Neuronal stem cell (in vitro differentiated cells): Measurements from ENCODE around the gene IFIT1.
A peak's percentile ranks its signal among the peaks of the same experiment; 100 is the strongest.

Source experiments
- DNase-seq: peaks from one replicate; pipeline ENCODE4 v3.0.0-alpha.2; 2013; ENCODE audit warnings: low spot score
- H2AFZ ChIP-seq: one replicate; pipeline ENCODE4 v1.6.1; 2013; ENCODE audit warnings: mild to moderate bottlenecking, low read length, inconsistent platforms
- H2AK5ac ChIP-seq: 2 replicates; pipeline ENCODE4 v1.6.1; 2013; ENCODE audit warnings: low read depth, mild to moderate bottlenecking, inconsistent platforms, low read length, moderate library complexity, mixed read lengths
- H2BK120ac ChIP-seq: 2 replicates; pipeline ENCODE4 v1.6.1; 2013; ENCODE audit warnings: low read depth, mild to moderate bottlenecking, inconsistent platforms, low read length, moderate library complexity, mixed read lengths
- H2BK12ac ChIP-seq: one replicate; pipeline ENCODE4 v1.6.1; 2013; ENCODE audit warnings: low read length, inconsistent platforms
- H2BK15ac ChIP-seq: 2 replicates; pipeline ENCODE4 v1.6.1; 2013; ENCODE audit warnings: mild to moderate bottlenecking, low read length, inconsistent platforms, mixed read lengths
- H2BK5ac ChIP-seq: one replicate; pipeline ENCODE4 v1.6.1; 2013; ENCODE audit warnings: inconsistent platforms, mild to moderate bottlenecking, low read length, moderate library complexity
- H3K14ac ChIP-seq: one replicate; pipeline ENCODE4 v1.6.1; 2013; ENCODE audit warnings: low read length, inconsistent platforms
- H3K18ac ChIP-seq: 2 replicates; pipeline ENCODE4 v1.6.1; 2013; ENCODE audit warnings: low read length, inconsistent platforms
- H3K23ac ChIP-seq: 2 replicates; pipeline ENCODE4 v1.6.1; 2013; ENCODE audit warnings: low read depth, mild to moderate bottlenecking, mixed read lengths, low read length, inconsistent platforms; ENCODE audit not compliant: poor library complexity
- H3K27ac ChIP-seq: replicated peaks from 3 replicates; pipeline ENCODE4 v1.5.1; 2013; ENCODE audit warnings: low read length, inconsistent platforms
- H3K27me3 ChIP-seq, 3 experiments: 2 replicates each; pipeline ENCODE4 v1.6.1; 2013; ENCODE audit warnings: low read length in 3 of 3, mild to moderate bottlenecking in 2 of 3, inconsistent platforms in 1 of 3, low read depth in 1 of 3, mixed read lengths in 1 of 3, moderate library complexity in 1 of 3; ENCODE audit not compliant: control insufficient read depth in 3 of 3, insufficient read depth in 3 of 3
- H3K36me3 ChIP-seq, 2 donors: replicated peaks in 1 of 2; 2 replicates each; pipeline ENCODE4 v1.6.1; 2013; ENCODE audit warnings: low read length in 2 of 2; ENCODE audit not compliant: control insufficient read depth in 2 of 2, insufficient read depth in 2 of 2
- H3K4ac ChIP-seq: 2 replicates; pipeline ENCODE4 v1.6.1; 2013; ENCODE audit warnings: inconsistent platforms, mild to moderate bottlenecking, low read length, moderate library complexity
- H3K4me1 ChIP-seq, 2 donors: 1 replicate in 1 of 2; 2 replicates in 1 of 2; pipeline ENCODE4 v1.6.1; 2013; ENCODE audit warnings: low read length in 2 of 2, low read depth in 1 of 2; ENCODE audit not compliant: control insufficient read depth in 2 of 2, insufficient read depth in 1 of 2
- H3K4me2 ChIP-seq: one replicate; pipeline ENCODE4 v1.6.1; 2013; ENCODE audit warnings: mild to moderate bottlenecking, low read length, inconsistent platforms; ENCODE audit not compliant: insufficient read depth, poor library complexity, severe bottlenecking
- H3K4me3 ChIP-seq, 2 donors: 2 replicates each; pipeline ENCODE4 v1.5.1; 2013; ENCODE audit warnings: low read length in 2 of 2, mild to moderate bottlenecking in 2 of 2, inconsistent platforms in 1 of 2, moderate library complexity in 1 of 2
- H3K79me1 ChIP-seq: one replicate; pipeline ENCODE4 v1.6.1; 2013; ENCODE audit warnings: low read depth, mild to moderate bottlenecking, inconsistent platforms, low read length, moderate library complexity
- H3K9ac ChIP-seq: one replicate; pipeline ENCODE4 v1.6.1; 2013; ENCODE audit warnings: mild to moderate bottlenecking, low read depth, low read length, inconsistent platforms; ENCODE audit not compliant: poor library complexity
- H3K9me3 ChIP-seq, 2 donors: replicated peaks in 1 of 2; 2 replicates each; pipeline versions ENCODE3 to v1.6.1; 2013; ENCODE audit warnings: low read length in 2 of 2, mild to moderate bottlenecking in 2 of 2, inconsistent platforms in 1 of 2, low read depth in 1 of 2, mixed read lengths in 1 of 2, moderate library complexity in 1 of 2; ENCODE audit not compliant: control insufficient read depth in 2 of 2, insufficient read depth in 1 of 2
- H4K8ac ChIP-seq: one replicate; pipeline ENCODE4 v1.6.1; 2013; ENCODE audit warnings: low read depth, mild to moderate bottlenecking, inconsistent platforms, low read length, moderate library complexity
- H4K91ac ChIP-seq: one replicate; pipeline ENCODE4 v1.6.1; 2013; ENCODE audit warnings: low read length, low read depth, mild to moderate bottlenecking, inconsistent platforms; ENCODE audit not compliant: poor library complexity
- WGBS, 2 donors: extraction: QIAGEN DNeasy Blood & Tissue Kit; methylation state at CpG; one replicate each; pipeline ENCODE4 v1.1.7; 2013; ENCODE audit warnings: missing lambda C conversion rate in 2 of 2, mixed read lengths in 1 of 2; ENCODE audit not compliant: insufficient read length in 2 of 2, insufficient replicate concordance in 1 of 2; ENCODE audit errors: extremely low coverage in 2 of 2; 5-methylcytosine and 5-hydroxymethylcytosine counted together

IFIT1 gene

GRCh38 chr10:89414146-89414878 lies 21.9 kb downstream of the IFIT1 start, which contains the start of gene IFIT5:
Gene IFIT5 (plus strand): TSS chr10:89414568. CDS start chr10:89414799, 231 bp downstream.
- Histone ChIP-seq H3K27ac (peak within 1 kb of the TSS; percentile 54), H3K4ac (no peak within 1 kb of the TSS), H3K18ac (peak within 1 kb of the TSS; percentile 94), H3K27me3 (no peaks in the 10 kb centered on the region), H4K91ac (no peak within 1 kb of the TSS), H3K4me2 (peak within 1 kb of the TSS; percentile 68), H3K4me1 (peaks cover 0 to 4% of the 10 kb centered on the region in 2 donors), H4K8ac (no peak within 1 kb of the TSS), H2AFZ (peak within 1 kb of the TSS; percentile 99), H3K9ac (peak within 1 kb of the TSS; percentile 76), H2BK5ac (no peak within 1 kb of the TSS), H3K4me3 (peak within 1 kb of the TSS; percentile 84 to 87), H3K23ac (peak within 1 kb of the TSS; percentile 69), H3K36me3 (peaks cover 5 to 19% of the 10 kb centered on the region in 2 donors), H3K9me3 (peaks cover 0 to 9% of the 10 kb centered on the region in 2 donors), H3K14ac (peak within 1 kb of the TSS; percentile 47), H3K79me1 (no peaks in the 10 kb centered on the region), H2BK120ac (peak within 1 kb of the TSS; percentile 53), H2AK5ac (no peak within 1 kb of the TSS), H2BK12ac (no peak within 1 kb of the TSS), H2BK15ac (no peak within 1 kb of the TSS)
- WGBS, 2 donors = no CpG with 5 or more reads among the region's 48 CpGs
- DNase-seq = peak; percentile 70

- no peak overlapping the region for H2BK12ac ChIP-seq
- H2BK15ac ChIP-seq = no peak overlapping the region
- peaks cover 0 to 4% of the 10 kb centered on the region in 2 donors for H3K4me1 ChIP-seq
- peak overlapping the region; percentile 69 for H3K23ac ChIP-seq
- H3K36me3 ChIP-seq = peaks cover 5 to 27% of the 10 kb centered on the region in 2 donors
- H4K91ac ChIP-seq = no peak overlapping the region
- no peak overlapping the region for H2BK5ac ChIP-seq
- peak; percentile 33 for DNase-seq
- peak overlapping the region; percentile 99 for H2AFZ ChIP-seq
- no peak overlapping the region for H4K8ac ChIP-seq
- peaks cover 0 to 9% of the 10 kb centered on the region in 2 donors for H3K9me3 ChIP-seq
- H3K9ac ChIP-seq = peak overlapping the region; percentile 76
- H3K27me3 ChIP-seq = no peaks in the 10 kb centered on the region
- no CpG with 5 or more reads among the region's 66 CpGs for WGBS, 2 donors
- peak overlapping the region; percentile 84 to 87 for H3K4me3 ChIP-seq
- no peak overlapping the region for H2AK5ac ChIP-seq
- H3K27ac ChIP-seq = no peak overlapping the region
- peak overlapping the region; percentile 53 for H2BK120ac ChIP-seq
- peak overlapping the region; percentile 68 for H3K4me2 ChIP-seq
- H3K14ac ChIP-seq = peak overlapping the region; percentile 47
- H3K4ac ChIP-seq = no peak overlapping the region
- H3K18ac ChIP-seq = peak overlapping the region; percentile 94
- H3K79me1 ChIP-seq = no peaks in the 10 kb centered on the region
Measured at GRCh38 chr10:89414879-89415821, 22.7 kb downstream of the IFIT1 start.

DNA sequence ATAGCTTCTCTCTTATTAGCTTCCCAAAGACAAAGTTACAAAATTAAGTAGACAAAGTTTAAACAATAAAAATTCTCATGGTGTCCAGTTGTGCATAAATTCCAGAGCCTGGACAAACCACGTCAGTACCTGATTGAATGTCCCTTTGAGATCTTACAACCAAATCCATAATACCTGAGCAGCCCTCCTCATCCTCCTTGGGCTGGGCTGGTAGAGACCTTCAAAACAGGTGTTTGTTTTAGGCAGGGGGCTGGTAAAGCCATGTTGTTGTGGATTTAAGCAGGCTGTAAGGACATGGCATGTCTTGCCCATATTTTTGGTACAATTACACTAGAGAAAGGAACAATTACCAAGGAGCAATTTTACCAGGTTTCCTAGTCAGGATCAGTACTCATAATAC lies 24.0 kb downstream of the IFIT1 start:
- no peak overlapping the region for H3K18ac ChIP-seq
- no peak overlapping the region for H3K4me3 ChIP-seq
- no peak overlapping the region for H2BK5ac ChIP-seq
- WGBS, 2 donors = no CpG with 5 or more reads among the region's 1 CpG
- H2AFZ ChIP-seq = no peak overlapping the region
- H3K9me3 ChIP-seq = peaks cover 0 to 9% of the 10 kb centered on the region in 2 donors
- no peak overlapping the region for H3K14ac ChIP-seq
- H3K23ac ChIP-seq = no peak overlapping the region
- no peak overlapping the region for H2BK120ac ChIP-seq
- H3K4me2 ChIP-seq = no peak overlapping the region
- no peak overlapping the region for H3K9ac ChIP-seq
- H2AK5ac ChIP-seq = no peak overlapping the region
- peaks cover 0 to 4% of the 10 kb centered on the region in 2 donors for H3K4me1 ChIP-seq
- no peak overlapping the region for H2BK15ac ChIP-seq
- no peak overlapping the region for H4K91ac ChIP-seq
- no peak overlapping the region for H3K27ac ChIP-seq
- no peaks in the 10 kb centered on the region for H3K27me3 ChIP-seq
- no peak overlapping the region for H3K4ac ChIP-seq
- H4K8ac ChIP-seq = no peak overlapping the region
- no peak overlapping the region for H2BK12ac ChIP-seq
- H3K36me3 ChIP-seq = peaks cover 5 to 38% of the 10 kb centered on the region in 2 donors
- no peak for DNase-seq
- H3K79me1 ChIP-seq = no peaks in the 10 kb centered on the region

GRCh38 chr10:89419548-89419947 lies 27.1 kb downstream of the IFIT1 start:
- H3K4me3 ChIP-seq = no peak overlapping the region
- DNase-seq = no peak
- no peaks in the 10 kb centered on the region for H3K27me3 ChIP-seq
- no peak overlapping the region for H2AK5ac ChIP-seq
- H3K79me1 ChIP-seq = no peaks in the 10 kb centered on the region
- H3K9me3 ChIP-seq = peaks cover 0 to 9% of the 10 kb centered on the region in 2 donors
- no peak overlapping the region for H3K23ac ChIP-seq
- peaks cover 4 to 39% of the 10 kb centered on the region in 2 donors for H3K36me3 ChIP-seq
- H2BK5ac ChIP-seq = no peak overlapping the region
- H3K4me2 ChIP-seq = no peak overlapping the region
- H3K14ac ChIP-seq = no peak overlapping the region
- H3K4me1 ChIP-seq = peaks cover 0 to 4% of the 10 kb centered on the region in 2 donors
- no peak overlapping the region for H2BK12ac ChIP-seq
- no CpG with 5 or more reads among the region's 3 CpGs for whole genome bisulfite sequencing, 2 donors
- H4K8ac ChIP-seq = no peak overlapping the region
- H2BK15ac ChIP-seq = no peak overlapping the region
- no peak overlapping the region for H2BK120ac ChIP-seq
- H3K18ac ChIP-seq = no peak overlapping the region
- H2AFZ ChIP-seq = no peak overlapping the region
- H3K27ac ChIP-seq = no peak overlapping the region
- H4K91ac ChIP-seq = no peak overlapping the region
- no peak overlapping the region for H3K9ac ChIP-seq
- H3K4ac ChIP-seq = no peak overlapping the region
